AG09309 (cell line): ENCODE data around the gene RUFY3.
"Not testable (repeated sequence)": the region's sequence is repeated elsewhere in the genome, so short reads cannot be mapped to it uniquely, and the experiment has no call there.

ENCODE experiments used
- DNase-seq: peaks from one replicate; pipeline ENCODE4 v3.0.0-alpha.2; 2010; ENCODE audit warnings: low read depth
- H3K4me3 ChIP-seq: 2 replicates; pipeline ENCODE4 v1.5.1; 2011; ENCODE audit warnings: mild to moderate bottlenecking, low read depth, low read length, moderate library complexity; ENCODE audit not compliant: control insufficient read depth
- CTCF ChIP-seq: IDR thresholded peaks from 2 replicates; pipeline ENCODE4 v1.5.1; 2011; ENCODE audit warnings: mild to moderate bottlenecking, low read depth, low read length, inconsistent platforms; ENCODE audit not compliant: insufficient read depth, control insufficient read depth; ENCODE audit errors: missing control alignments

The RUFY3 gene

GRCh38 chr4:70681704-70682103, 40.1 kb upstream of the RUFY3 start:
- no peak for TF ChIP-seq CTCF
- H3K4me3 ChIP-seq: no peak overlapping the region
- DNase-seq: no peak

GRCh38 chr4:70682142-70682541, 39.6 kb upstream of the RUFY3 start:
- not testable (repeated sequence) for DNase-seq

GRCh38 chr4:70687392-70687791, 34.4 kb upstream of the RUFY3 start:
- peak overlapping the region; percentile 51 for H3K4me3 ChIP-seq

More at GRCh38 chr4:70682142-70682541, 39.6 kb upstream of the RUFY3 start:
- H3K4me3 ChIP-seq: not testable (repeated sequence)

GRCh38 chr4:70687821-70688794, 33.7 kb upstream of the RUFY3 start, which contains the start of gene UTP3:
TSS of gene UTP3 (plus strand) at chr4:70688532. CDS start at chr4:70688678, 146 bp downstream.
- peak; percentile 99 for TF ChIP-seq CTCF
- H3K4me3 ChIP-seq: peak within 1 kb of the TSS; percentile 75
- peak; percentile 99 for DNase-seq

More at GRCh38 chr4:70687392-70687791, 34.4 kb upstream of the RUFY3 start:
- no peak for TF ChIP-seq CTCF
- no peak for DNase-seq

GRCh38 chr4:70688795-70689231, 33.0 kb upstream of the RUFY3 start:
- TF ChIP-seq CTCF: no peak
- no peak for DNase-seq

GRCh38 chr4:70691661-70692060, 30.1 kb upstream of the RUFY3 start:
- no peak overlapping the region for H3K4me3 ChIP-seq

More at GRCh38 chr4:70688795-70689231, 33.0 kb upstream of the RUFY3 start:
- peak overlapping the region; percentile 75 for H3K4me3 ChIP-seq

GRCh38 chr4:70694633-70695032, 27.1 kb upstream of the RUFY3 start:
- H3K4me3 ChIP-seq, DNase-seq: not testable (repeated sequence)

More at GRCh38 chr4:70691661-70692060, 30.1 kb upstream of the RUFY3 start:
- TF ChIP-seq CTCF: no peak
- no peak for DNase-seq

- DNase-seq: not testable (repeated sequence)
Measured at GRCh38 chr4:70698435-70698834, 23.3 kb upstream of the RUFY3 start.

More at GRCh38 chr4:70698435-70698834, 23.3 kb upstream of the RUFY3 start:
- not testable (repeated sequence) for H3K4me3 ChIP-seq
